GM19099 (cell line): Measurements from ENCODE around the gene CRB3.

Experiments used
- POLR2A ChIP-seq: IDR thresholded peaks from 3 replicates; pipeline ENCODE4 v1.6.1; 2011; ENCODE audit warnings: low read depth; ENCODE audit not compliant: insufficient read length; ENCODE audit errors: extremely low read depth

The CRB3 gene

DNA sequence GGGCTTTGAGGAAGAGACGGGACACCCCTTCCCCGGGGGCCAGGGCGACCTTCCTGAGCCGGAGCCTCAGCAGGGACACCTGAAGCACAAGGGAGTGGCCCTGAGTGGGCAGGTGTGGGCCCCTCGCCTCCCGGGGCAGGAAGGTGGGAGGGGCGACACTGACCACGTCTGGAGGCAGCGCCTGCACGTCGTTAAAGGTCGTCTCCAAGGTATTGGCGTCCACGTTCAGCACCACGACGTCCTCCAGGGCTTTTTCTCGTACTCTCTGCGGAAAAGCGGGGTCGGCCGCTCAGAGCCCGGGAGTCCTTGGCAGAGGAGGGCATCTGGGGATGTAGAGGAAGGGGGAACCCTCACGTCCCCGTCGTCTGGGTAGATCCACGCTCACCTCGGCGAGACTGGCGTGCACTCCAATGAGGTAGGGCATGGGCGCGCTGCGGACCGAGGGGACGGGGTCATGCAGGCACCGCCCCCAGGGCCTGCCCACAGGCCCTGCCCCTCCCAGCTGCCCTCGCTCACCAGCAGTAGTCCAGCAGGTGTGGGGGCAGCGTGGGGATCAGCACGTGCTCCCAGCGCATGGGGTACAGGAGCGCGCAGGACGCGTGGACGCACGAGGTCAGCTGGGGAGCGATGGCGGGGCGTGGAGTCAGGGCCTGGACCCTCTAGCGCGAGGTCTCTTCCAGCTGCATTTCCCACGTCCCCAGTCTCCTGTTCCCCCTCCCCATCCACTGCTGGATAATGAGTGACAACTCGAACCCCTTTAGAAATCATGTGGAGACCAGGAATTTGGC is 11.4 kb downstream of the CRB3 start:
- no peak for TF ChIP-seq POLR2A

- no peak for TF ChIP-seq POLR2A
Measured at GRCh38 chr19:6476155-6476895, 12.3 kb downstream of the CRB3 start.

DNA sequence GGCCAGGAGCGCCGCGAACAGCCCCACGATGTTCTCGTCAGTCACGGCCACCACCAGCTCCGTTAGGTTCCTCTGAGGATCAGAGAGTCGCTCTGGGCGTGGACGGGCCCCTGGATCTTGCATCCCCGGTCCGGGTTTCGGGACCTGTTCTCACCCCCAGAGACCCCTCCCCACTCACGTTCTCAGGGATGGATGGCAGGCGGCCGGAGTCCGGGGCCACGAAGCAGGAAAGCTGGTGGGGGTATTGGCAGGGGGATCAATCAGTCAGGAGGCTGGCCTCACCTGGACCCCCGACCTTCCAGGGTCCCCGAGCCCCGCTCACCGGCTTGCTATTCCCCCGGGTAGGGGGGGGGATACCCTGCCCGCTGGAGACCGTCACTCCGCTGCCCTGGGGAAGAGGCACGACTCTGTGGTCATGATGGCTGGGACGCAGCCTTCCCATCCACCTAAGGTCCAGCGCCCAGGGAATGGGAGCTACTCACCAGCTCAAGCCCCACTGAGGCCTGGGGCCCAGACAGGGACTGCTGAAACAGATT is 12.9 kb downstream of the CRB3 start:
- no peak for TF ChIP-seq POLR2A

GRCh38 chr19:6478815-6479214 is 14.7 kb downstream of the CRB3 start:
- TF ChIP-seq POLR2A: no peak

DNA sequence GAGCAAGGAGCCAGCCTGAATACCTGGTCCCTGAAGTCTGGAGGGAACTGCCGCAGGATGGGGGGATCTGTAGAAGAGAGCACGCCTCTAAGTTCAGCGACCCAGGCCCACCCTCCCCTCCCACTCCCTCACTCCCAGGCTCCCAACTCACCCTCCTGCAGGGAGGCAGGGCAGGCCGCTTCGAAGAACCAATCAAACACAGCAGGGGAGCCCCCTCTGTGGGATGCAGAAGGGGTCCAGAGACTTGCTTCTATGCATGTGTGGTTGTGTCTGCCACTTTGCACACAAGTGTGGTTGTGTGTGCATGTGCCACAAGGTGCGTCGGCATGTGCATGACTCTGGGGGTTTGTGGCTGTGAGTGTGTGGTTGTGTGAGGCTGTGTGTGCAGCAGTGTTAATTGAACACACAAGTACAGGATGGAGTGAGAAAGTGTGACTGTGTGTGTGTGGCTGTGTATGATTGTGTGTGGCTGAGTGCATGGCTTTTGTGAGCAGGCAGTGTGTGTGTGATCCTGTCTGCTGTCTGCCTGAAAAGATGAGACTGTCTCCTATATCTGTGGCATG is 15.8 kb downstream of the CRB3 start:
- no peak for TF ChIP-seq POLR2A

- TF ChIP-seq POLR2A: no peak
Measured at GRCh38 chr19:6480848-6481415, 16.9 kb downstream of the CRB3 start.

DNA sequence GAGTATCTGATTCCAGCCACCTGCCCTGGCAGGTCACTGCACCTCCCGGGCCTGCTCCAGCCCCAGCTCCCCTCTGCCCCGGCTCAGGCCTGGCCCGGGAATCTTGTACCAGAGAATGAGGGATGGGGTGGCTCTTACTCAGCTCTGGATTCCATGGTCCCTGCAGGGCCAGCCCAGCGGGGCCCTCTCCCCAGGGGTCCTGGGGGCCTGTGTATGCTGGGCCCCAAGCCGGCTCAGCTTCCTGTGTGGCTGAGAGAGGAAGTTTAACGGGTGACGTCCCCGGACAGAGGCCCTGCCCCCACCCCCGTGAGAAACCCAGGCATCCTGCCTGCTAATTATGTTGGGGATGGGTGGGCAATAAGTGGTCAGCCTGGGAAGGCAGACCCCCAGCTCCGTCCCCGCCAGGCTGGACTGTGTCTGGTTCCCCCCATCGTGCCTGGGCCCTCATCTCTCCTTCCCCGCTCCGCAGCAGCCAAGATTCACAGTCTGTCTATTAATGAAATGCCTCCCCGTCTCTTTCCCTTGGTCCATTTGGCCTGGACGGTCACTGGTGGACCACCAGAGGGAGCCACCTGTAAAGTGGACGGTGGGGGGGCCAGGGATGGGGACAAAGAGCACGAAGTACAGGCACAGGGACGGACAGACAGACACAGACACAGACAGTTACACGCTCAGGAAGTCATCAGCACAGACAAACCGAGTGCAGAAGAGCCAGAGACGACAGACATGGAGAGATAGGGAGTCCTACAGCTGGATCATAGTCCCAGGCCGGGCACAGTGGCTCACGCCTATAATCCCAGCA is 17.7 kb downstream of the CRB3 start, which contains the start of gene DENND1C:
Gene DENND1C (minus strand): TSS at position 247 of the 802 bp plus-strand sequence. CDS start 92 bp downstream, at position 155.
- TF ChIP-seq POLR2A: peak; percentile 71

DNA sequence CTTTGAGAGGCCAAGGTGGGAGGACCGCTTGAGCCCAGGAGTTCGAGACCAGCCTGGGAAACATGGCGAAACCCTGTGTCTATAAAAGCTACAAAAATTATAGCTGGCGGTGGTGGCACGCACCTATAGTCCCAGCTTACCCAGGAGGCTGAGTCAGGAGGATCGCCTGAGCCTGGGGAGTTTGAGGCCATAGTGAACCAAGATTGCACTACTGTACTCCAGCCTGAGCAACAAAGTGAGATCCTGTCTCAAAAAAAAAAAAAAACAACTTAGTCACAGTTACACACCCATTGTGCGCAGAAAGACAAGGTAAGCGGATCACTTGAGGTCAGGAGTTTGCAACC is 18.2 kb downstream of the CRB3 start:
- TF ChIP-seq POLR2A: no peak

- TF ChIP-seq POLR2A: no peak
Measured at GRCh38 chr19:6483235-6483634, 19.2 kb downstream of the CRB3 start.

- no peak for TF ChIP-seq POLR2A
Measured at GRCh38 chr19:6484230-6484629, 20.2 kb downstream of the CRB3 start.

DNA sequence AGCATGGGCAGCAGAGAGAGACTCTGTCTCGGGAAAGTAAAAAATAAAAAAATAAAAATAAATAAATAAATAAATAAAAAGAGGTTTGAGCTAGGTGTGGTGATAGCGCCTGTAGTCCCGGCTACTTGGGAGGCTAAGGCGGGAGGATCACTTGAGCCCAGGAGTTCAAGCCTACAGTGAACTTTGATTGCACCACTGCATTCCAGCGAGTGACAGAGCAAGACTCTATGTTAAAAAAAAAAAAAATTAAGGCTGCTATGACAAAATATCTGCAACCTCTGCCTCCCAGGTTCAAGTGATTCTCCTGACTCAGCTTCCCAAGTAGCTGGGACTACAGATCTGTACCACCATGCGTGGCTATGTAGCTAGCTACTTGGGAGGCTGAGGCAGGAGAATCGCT is 20.8 kb downstream of the CRB3 start:
- no peak for TF ChIP-seq POLR2A

GRCh38 chr19:6489278-6490061 is 25.4 kb downstream of the CRB3 start:
- peak; percentile 67 for TF ChIP-seq POLR2A

DNA sequence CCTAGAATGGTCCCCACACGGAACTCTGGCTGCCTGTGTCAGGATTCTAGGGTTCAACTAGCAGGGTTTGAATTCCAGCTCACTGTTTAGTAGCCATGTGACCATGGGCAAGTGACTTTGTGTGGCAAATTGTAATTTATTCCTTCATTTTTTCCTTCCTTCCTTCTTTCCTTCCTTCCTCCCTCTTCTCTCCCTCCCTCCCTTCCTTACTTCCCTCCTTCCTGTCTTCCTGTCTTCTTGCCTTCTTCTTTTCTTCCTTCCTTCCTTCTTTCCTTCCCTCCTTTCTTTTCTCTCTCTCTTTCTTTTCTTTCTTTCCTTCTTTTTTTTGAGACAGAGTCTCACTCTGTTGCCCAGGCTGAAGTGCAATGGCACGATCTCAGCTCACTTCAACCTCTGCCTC is 26.1 kb downstream of the CRB3 start:
- TF ChIP-seq POLR2A: no peak

DNA sequence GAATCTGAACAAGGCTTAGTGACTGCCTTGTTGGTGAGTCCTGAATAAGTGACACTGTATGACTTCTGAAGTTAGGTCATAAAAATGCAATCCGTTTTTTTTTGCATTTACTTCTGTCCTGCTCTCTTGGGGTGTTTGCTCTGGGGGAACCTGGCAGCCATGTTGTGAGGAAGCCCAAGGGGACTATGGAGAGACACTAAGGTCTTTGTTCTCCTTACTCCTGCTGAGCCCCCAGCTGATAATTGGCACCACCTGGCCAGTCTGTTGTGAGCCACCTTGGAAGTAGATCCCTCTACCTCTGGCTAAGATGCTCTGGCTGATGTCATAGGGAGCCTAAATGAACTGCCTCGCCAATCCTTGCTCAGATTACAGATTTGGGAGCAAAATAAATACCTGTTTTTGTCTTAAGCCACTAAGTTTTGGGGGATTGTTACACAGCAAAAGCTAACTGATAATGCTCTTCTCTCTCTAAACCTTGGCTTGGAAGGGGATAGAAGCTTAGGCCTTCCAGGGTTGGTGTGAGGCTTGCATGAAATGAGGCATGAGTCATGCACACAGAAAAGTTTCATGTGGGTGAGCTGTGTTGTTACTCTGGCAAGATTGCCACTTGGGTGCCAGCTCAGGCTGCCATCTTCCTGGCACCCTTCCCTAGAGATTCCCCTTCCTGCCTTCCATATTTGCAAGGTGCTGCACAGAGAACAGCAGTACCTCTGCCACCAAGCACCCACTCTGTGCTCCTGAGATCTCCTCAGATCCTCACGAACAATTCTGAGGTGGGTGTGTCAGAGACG is 27.9 kb downstream of the CRB3 start:
- TF ChIP-seq POLR2A: no peak
